ENCODE results near the gene SYNPO.

The SYNPO gene, protein sequence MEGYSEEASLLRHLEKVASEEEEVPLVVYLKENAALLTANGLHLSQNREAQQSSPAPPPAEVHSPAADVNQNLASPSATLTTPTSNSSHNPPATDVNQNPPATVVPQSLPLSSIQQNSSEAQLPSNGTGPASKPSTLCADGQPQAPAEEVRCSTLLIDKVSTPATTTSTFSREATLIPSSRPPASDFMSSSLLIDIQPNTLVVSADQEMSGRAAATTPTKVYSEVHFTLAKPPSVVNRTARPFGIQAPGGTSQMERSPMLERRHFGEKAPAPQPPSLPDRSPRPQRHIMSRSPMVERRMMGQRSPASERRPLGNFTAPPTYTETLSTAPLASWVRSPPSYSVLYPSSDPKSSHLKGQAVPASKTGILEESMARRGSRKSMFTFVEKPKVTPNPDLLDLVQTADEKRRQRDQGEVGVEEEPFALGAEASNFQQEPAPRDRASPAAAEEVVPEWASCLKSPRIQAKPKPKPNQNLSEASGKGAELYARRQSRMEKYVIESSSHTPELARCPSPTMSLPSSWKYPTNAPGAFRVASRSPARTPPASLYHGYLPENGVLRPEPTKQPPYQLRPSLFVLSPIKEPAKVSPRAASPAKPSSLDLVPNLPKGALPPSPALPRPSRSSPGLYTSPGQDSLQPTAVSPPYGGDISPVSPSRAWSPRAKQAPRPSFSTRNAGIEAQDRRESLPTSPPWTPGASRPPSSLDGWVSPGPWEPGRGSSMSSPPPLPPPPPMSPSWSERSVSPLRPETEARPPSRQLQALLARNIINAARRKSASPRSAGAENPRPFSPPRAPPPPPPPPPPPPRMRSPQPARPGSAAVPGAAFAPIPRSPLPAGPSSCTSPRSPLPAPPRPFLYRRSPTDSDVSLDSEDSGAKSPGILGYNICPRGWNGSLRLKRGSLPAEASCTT

DNA sequence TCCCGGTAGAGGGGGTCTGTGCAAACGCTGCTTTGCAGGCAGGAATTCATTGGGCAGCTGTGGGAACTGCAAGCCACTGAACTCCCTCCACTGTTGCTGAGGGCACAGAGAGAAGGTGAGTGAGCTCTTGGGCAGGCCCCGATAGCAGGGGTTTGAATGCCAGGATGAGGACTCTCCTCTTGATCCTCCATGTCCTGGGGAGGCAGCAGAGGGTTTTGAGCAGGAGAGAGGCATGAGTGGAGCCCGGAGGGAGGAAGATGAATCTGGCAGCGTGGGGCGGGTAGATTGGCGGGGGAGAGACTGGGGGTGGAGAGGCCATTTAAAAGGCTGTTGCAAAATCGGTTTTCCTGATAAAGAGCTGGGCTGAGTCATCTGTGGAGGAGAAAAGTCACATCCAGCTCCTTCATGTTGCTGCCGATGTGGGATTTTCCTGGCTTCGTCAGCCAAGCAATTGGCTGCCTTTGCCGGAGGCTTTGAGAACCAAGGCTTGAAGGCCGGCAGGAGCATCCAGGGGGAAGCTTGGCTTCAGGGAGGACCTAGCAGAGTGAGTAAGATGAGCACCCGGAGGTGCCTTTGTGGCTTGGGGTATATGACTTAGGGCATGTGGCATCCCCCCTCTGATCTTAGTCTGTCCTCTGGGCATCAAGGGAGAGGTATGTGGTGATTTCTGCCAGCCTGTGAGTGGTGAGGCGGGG lies at the start of gene SYNPO:
Gene SYNPO (plus strand): TSS at position 350 of the 695 bp plus-strand sequence. CDS start 7,616 bp downstream, outside the sequence.
- no peak for DNase-seq (ENCODE audit: low read depth, low spot score)

DNA sequence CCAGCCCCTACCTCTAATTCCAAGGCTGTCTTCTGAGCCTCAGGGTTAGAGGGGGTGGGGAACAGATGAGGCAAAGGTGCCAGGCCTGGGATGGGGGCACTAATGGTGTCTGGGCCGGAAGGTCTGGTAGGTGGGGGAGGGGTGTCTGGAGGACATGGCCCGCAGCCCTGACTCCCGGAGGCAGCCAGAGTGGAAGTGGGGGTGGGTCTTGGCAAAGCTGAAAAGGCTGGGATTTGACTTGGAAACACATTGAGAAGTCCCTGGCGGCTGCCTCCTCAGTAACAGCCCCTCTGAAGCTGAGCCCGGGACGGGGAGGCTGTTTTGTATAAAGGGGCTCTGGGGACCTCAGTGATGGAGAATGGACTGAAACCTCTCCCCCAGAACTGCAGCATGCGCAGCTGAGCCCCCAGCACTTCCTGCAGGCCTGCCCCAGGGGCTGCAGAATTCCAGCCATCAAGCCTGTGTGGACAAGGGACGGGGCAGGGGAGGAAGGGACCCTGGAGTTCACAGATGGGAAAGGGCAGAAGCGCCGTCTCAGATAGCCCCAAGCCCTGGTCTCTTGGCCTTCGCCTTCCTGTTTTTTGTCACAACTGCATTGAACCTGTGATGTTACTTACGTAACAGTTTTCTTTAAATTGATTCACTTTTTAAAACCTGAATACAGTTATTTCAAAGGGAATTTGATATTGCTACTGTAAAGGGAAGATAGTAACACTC lies 49.3 kb upstream of the SYNPO start:
- no peak for DNase-seq (ENCODE audit: low read depth, low spot score)

DNA sequence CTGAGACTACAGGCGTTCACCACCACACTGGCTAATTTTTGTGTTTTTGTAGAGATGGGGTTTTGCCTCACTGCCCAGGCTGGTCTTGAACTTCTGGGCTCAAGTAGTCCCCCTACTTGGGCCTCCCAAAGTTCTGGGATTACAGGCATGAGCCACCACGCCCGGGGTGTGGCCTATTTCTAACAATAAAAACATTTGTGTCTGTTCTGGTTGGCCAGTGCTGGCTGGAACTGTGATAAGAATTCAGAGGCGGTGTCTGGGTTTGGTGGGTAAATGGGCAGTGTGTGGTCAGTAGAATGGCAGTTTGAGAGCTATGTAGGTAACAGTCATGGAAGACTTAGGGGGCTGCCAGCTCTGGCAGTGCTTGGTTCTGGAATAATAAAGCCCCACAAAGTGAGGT lies 46.9 kb upstream of the SYNPO start:
- DNase-seq (ENCODE audit: low read depth, low spot score) = no peak

DNA sequence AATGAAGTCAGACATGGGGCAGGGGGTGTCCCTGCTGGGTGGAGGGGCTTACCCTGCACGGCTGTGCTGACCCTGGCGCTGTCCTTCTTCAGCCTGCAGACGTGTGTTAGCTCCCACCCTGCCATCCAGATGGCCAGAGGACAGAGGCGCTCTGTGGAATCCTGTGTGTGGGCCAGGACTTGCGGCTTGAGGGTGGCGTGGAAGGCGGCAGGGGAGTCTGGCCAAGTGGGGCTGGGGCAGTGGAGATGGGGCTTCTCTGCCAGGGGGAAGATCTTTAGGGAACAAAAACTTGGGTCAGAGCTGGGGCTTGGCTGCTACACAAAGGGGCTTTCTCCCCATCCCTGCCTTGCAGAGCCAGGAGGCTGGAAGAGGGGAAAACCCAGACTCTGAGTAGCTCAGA lies 46.5 kb upstream of the SYNPO start:
- no peak for DNase-seq (ENCODE audit: low read depth, low spot score)

DNA sequence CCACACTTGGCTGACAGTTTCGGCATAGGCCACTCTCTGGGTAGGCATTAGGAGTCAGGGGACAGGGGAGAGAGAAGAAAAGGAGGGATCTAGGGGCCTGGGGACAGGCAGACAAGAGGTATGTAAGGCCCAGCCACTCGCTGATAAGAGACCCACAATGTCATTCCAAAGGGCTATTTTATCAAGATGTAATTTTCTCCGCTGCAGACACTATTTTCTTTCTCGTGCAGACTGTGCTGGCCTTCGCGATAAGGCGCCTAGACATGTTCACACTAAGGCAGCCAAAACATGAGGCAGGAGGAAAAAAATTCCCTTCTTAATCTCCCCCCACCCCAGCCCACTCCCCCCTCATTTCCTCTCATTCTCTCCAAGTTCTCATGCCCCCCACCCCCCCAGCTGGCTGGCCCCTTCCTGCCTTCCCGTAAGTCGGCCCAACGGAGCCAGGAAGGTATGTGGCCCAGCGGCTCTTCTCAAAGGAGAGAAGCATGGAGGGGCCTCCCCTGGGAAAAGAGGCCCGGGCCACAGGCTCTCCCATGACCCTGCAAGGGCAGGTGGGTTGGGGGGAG lies 44.9 kb upstream of the SYNPO start:
- no peak for DNase-seq (ENCODE audit: low read depth, low spot score)

DNA sequence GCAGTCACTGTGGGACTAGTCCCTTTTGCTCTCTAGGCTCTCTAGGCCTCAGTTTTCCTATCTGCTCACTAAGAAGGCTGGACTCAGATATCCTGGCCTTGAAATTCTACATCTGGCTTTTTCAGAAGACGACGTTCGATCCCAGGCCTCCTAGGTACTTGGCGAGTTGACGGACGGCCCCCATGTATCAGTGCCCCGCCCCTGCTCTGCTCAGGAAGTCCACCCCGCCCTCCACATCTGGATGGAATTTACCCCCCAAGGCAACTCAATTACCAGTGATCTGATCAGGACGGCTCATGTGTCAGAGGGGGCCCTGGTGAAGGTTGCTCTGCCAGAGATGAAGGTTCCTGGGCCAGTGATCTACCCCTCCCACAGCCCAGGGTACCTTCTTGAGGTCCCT lies 44.1 kb upstream of the SYNPO start:
- DNase-seq (ENCODE audit: low read depth, low spot score) = no peak

DNA sequence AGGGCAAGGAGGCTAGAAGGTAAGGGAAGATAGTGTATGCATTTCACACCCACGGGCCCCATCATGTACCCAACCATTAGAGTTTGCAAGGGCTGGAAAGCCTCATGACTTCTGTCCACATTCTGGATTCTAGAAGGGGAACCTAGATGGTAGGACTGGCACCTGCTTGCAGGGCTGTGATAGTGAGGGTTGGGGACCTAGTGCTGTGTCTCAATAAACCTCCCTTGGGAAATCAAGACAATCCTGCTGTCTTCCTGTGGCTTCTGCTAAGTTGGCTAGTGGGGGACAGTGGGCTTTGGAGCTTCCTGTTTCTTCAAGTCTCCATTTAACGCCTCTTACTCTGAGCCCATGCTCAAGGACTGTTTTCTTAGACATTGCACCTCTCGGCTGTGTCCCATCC lies 43.6 kb upstream of the SYNPO start:
- no peak for DNase-seq (ENCODE audit: low read depth, low spot score)

DNA sequence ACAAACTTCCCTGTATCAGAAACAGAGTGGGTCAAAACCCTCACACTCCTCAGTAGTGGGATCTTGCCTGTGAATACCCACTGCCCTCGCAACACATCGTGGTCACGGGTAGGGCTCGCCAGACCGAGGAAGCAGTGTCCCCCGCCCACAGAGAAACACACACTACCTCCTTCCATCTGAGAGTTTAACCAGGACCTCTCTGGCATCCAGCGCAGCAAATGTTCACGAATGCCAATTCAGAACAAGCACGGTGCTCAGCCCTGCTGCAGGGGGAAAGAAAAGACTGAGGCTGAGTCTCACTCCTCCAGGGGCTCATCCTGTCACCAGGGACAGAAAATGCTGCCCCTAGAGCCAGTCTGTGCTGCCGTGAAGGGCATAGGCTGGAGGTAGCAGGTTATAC lies 42.5 kb upstream of the SYNPO start:
- no peak for DNase-seq (ENCODE audit: low read depth, low spot score)

DNA sequence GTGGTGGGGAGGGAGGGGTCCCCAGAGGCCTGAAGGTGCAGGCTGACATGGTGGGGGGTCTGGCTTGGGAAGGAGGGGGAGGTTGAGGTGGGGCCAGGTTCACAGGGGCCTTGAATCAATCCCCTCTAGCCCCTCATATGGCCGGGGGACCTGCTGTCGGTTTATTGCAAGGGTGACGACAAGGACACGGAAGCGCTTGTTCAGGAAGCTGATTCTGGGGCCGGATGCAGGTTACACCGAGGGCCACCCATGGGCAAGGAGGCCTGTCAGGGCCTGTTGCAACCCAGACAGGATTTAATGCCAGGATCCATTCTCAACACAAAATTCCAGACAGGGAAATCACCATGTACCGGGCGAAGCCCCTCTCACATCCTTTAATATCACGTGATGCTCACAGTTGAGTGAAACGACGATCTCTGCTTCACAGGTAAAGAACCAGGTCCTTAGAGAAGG lies 41.6 kb upstream of the SYNPO start:
- DNase-seq (ENCODE audit: low read depth, low spot score) = no peak

DNA sequence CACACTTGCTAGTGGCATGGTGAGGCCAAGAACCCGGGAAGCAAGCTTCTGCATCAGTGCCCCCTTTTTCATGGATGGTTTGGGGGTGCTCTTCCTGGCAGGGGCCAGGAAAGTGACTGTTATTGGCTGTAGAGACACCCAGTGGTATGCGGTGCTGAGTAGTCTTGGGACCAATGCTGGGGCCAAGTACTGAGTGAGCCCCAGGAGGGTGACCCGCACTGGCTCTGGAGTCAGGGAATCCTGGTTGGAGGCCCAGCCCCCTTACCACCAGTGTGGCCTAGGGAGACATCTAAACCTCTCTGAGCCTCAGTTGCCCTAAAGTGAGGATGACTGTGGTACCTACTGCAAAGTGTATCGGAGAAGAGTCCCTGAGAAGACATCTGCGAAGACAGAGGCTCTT lies 41.2 kb upstream of the SYNPO start:
- DNase-seq (ENCODE audit: low read depth, low spot score) = no peak

DNA sequence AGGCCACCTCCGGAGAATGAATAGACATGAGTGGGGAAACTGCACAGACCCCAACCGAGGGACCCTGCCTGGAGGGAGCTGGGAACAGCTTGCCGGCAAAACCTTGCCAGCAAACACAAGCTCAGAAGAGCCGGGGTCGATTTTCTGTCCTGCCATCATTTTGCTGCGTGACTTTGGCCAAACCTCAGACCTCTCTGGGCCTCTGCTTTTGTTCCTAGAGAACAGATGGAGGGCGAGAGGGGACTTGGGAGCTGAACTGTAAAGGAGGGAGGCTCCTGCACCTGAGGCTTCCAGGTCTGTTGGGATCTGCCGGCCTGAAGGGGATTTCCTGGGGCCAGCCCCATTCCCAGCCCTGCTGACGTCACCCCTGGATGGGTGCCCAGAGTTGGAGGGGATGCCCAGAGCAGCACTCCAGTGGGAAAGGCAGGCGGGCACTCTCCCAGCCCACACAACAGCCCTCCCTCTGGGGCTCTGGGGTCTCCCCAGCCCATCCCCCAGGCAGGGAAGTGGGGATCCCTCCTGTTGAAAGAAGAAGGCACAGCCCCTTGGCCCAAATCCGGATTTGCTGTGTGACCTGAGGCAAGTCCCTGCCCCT lies 40.4 kb upstream of the SYNPO start:
- DNase-seq (ENCODE audit: low read depth, low spot score) = no peak

DNA sequence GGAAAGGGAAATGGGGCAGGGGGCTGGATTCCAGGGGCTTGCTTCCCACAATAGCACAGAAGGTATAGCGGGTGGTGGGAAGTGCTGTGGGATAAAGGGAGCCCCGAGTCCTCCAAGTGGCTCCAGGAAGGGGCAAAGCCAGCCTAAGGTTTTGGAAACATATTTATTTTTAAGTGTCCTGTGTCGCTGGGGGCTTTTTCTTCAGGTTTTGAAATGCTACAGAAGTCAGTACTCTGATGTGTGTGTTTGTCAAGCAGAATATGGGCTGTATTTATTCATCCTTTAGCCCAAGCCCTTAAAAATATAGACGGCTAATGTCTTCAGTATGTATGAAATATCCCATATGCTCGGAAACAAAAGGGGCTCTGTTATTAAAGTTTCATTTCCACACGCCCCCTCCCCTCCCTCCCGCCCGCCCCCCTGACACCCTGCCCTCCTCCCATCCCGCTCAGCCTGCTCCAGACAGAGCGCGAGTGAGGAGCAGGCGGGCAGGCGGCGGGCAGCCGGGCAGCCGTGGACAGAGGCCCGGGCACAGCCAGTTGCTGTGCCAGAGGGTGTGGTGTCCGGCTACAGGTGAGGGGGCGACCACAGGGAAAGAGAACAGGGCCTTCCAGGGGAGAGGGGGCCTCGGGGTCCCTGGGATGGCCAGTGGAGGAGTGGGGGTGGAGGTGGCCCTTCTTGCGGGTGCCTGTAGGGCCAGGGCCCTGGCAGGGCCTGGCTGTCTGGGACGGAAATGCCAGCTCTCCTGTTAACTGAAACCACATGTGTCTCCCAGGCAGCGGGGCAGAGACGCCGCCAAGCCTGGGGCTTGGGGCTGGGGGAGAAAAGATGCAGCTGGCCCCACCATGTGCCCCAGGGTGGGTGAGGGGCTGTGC lies 39.6 kb upstream of the SYNPO start:
- no peak for DNase-seq (ENCODE audit: low read depth, low spot score)

DNA sequence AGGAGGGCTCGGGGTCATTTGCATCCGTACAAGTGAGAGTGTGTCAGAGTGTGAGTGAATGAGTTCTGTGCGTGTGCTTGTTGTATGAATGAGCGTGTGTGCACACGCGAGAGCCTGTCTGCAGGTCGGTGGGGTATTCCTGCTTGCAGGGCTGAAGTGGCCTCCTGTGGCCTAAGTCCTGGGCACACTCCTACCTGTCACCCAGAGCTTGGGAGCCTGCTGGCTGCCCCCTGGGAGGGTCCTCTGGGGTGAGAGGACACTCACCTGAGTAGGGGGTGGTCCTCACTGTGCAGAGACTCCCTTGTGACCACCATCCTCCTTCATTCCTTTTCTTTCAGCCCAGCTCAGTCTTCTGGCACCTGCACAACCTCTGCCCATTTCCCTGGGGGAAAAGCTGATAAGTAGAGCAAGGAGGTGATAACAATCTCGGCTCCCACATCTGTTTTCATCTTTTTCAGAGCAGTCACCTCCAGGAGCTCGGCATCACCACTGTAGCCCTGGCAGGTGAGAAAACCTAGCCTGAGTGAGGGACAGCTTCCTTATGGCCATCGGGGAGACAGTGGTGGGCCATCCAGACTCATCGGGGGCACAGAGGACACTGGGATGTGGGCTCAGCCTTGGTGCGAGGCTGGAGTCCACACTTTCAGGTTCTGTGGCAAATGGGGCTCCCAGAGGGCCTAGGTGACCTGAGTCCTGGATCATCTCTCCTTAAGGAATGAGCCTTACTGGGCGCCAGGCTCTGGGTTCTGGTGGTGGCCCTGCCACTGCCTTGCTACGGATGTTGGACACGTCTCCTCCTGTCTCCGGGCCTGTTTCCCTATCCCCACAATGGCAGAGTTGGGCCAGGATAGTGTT lies 38.7 kb upstream of the SYNPO start:
- no peak for DNase-seq (ENCODE audit: low read depth, low spot score)

DNA sequence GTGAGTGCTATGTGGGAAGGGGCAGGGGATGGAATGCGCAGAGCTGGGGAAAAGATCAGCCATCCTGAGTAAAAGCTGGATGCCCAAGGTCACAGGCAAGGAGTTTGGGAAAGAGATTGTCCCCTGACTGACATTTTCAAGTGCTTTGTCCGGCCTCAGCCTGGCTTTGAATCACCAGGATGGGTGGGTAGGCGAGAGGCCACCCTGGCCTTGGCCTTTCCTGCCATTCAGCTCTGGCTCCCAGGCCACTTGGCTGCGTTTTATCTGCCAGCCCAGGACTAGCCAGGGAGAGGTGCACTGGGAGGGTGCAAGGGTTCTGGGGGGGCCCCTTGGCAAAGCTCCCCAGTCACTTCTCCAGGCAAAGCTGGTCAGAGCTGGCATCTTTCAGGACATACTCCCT lies 37.4 kb upstream of the SYNPO start:
- DNase-seq (ENCODE audit: low read depth, low spot score) = no peak

DNA sequence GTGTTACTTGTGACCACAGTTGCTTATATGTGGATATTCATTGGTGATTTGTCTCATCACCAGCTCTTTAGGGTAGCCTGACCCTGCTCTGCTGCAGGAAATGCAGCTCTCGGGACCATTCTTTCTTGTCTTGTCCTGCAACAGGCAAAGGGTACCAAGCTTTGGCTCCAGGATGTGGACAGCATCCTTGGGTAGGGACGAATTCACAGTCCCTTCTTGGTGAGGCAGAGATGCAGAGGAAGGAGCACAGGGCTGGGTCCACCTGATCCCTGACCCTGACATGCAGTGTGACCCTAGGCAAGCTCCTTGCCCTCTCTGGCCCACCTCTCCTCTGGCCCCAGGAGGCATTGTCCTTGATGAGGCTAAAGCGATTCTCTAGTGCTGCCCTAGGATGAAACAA lies 37.0 kb upstream of the SYNPO start:
- DNase-seq (ENCODE audit: low read depth, low spot score) = no peak

DNA sequence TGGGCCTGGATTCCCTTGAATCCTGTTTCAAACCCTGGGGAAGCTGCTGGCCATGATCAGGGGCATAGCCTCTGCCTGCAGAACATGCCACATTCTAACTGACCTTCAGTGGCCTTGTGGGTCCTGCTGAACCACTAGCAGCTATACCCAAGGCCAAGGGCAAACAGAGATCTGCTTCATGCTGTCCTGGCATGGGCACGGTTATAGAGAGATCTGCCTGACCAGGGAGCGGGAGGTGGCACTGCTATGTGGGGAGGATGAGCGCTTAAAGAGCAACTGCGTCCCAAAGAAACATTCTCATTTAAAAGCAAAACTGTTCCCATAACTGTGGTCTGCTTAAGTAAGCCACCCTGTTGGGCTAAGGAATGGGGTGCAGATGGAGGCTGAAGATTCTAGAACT lies 36.5 kb upstream of the SYNPO start:
- no peak for DNase-seq (ENCODE audit: low read depth, low spot score)

DNA sequence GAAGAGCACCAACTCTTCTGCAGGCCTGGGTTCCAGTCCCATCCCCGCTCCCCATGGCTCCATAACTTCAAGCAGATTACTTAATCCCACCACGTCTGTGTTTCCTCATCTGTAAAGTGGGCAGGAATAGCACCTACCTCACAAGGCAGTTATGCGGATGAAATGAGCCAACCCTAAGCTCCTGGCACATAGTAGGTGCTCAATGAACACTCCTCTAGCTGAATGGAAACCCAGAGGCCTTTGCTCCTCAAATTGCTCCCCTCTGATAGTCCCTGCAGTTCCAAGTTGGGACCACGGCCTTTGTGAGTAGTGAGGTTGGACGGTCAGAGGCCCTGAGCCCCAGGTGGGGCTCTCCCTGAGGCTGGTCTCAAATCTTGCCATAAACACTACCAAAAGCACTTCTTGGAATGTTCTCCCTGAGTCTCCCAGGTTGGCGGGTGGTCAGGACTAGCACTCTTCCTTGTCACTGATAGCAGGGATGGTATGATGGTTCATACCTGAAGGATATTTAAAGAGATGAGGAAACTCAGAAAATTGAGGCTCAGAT lies 35.5 kb upstream of the SYNPO start:
- DNase-seq (ENCODE audit: low read depth, low spot score) = no peak

DNA sequence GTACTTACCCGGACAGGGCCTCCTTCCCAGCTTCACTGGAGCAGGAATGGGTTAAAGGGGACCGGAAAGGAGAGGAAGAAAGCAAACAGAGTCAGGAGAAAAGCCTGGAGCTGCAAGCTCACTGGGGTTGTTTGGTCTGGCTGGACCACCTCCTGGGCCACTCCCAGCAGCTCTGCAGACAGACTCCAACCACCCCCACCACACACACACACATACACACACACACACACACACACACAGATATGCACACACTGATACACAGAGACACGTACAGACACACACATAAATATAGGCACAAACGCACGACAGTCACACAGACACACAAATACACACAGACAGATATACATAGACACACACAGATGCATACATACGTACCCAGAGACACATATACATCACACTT lies 34.9 kb upstream of the SYNPO start:
- no peak for DNase-seq (ENCODE audit: low read depth, low spot score)

DNA sequence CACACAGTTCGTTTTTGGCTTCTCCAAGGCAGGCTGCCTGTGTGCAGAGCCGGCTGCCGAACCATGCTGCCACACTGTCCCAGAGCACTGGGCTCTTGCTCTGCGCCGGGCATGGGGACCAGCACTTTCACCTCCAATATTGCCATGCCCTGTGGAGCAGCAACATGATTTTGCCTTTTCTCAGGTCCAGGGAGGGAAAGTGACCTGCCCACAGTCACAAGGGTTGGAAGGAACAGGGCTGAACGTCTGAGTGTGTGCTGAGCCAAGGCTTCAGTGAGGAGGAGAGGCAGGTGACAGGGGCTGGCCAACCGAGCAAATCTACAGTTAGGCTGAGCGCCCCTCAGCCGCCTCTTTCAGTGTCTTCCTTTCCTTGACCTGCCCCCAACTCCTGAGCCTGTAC lies 34.0 kb upstream of the SYNPO start:
- no peak for DNase-seq (ENCODE audit: low read depth, low spot score)

All from activated CD4-positive, CD25-positive, alpha-beta regulatory T cell treated with anti-CD3 and anti-CD28 coated beads, Interleukin-2, amount 50 U/mL, for 16 hours (primary cell).